ENCODE results near the gene ANAPC16.

DNA sequence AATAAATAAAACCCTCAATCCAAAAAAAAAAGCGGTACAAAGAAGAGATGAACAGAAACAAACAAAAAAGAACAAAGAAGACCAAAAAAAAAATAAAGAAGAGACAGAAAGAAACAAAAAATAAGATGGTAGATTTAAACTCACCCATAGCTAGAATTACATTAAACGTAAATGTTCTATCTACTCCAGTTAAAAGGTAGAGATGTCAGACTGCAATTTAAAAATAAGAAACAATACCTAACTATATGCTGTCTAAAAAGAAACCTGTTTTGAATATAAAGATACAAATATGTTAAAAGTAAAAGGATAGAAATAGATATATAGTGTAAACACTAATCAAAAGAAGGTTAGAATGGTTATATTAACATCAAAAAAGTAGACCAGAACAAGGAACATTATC, 31.7 kb upstream of the ANAPC16 start:
- no peak for TF ChIP-seq EZH2phosphoT487 (conservative IDR thresholded peaks at IDR 0.05; ENCODE audit: low read length)
- TF ChIP-seq, protein P1, sequence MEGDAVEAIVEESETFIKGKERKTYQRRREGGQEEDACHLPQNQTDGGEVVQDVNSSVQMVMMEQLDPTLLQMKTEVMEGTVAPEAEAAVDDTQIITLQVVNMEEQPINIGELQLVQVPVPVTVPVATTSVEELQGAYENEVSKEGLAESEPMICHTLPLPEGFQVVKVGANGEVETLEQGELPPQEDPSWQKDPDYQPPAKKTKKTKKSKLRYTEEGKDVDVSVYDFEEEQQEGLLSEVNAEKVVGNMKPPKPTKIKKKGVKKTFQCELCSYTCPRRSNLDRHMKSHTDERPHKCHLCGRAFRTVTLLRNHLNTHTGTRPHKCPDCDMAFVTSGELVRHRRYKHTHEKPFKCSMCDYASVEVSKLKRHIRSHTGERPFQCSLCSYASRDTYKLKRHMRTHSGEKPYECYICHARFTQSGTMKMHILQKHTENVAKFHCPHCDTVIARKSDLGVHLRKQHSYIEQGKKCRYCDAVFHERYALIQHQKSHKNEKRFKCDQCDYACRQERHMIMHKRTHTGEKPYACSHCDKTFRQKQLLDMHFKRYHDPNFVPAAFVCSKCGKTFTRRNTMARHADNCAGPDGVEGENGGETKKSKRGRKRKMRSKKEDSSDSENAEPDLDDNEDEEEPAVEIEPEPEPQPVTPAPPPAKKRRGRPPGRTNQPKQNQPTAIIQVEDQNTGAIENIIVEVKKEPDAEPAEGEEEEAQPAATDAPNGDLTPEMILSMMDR (IDR thresholded peaks at IDR 0.05; ENCODE audit: insufficient read depth, low read length, poor library complexity, severe bottlenecking), result no peak

Data from SU-DHL-6 (cell line).